Activated naive CD4-positive, alpha-beta T cell treated with anti-CD3 and anti-CD28 coated beads for 36 hours (primary cell): ENCODE results near the gene HSPB8. TPM values are rescaled to one million over a fixed set of nuclear protein-coding genes. Genes with fewer than 3 reads are reported as not detected.
"Not testable (repeated sequence)": the region's sequence is repeated elsewhere in the genome, so short reads cannot be mapped to it uniquely, and the experiment has no call there.

Experiments
- CTCF ChIA-PET: fragments of 350-600 bp; sonication (Branson Sonifier 250); formaldehyde crosslinking; loops from one replicate; lab custom pipeline; 2021; ENCODE audit warnings: antibody characterized with exemption; lab: Charles Lee
- DNase-seq: peaks from one replicate; pipeline ENCODE4 v3.0.0-alpha.2; 2020
- H3K27ac Mint-ChIP-seq: one replicate; pipeline ENCODE4 v1.8.0; 2021; ENCODE audit warnings: mild to moderate bottlenecking, mixed read lengths
- H3K27me3 Mint-ChIP-seq: one replicate; pipeline ENCODE4 v1.8.0; 2021; ENCODE audit warnings: low read depth, mixed read lengths
- H3K36me3 Mint-ChIP-seq: one replicate; pipeline ENCODE4 v1.8.0; 2021; ENCODE audit warnings: low read depth, mixed read lengths
- H3K4me1 Mint-ChIP-seq: one replicate; pipeline ENCODE4 v1.8.0; 2021; ENCODE audit warnings: low read depth, mixed read lengths
- H3K4me3 Mint-ChIP-seq: one replicate; pipeline ENCODE4 v1.8.0; 2021; ENCODE audit warnings: mild to moderate bottlenecking, moderate library complexity, mixed read lengths
- H3K9me3 Mint-ChIP-seq: one replicate; pipeline ENCODE4 v1.8.0; 2021; ENCODE audit warnings: mixed read lengths
- intact Hi-C: fragments of 100-400 bp; cut with micrococcal nuclease; formaldehyde crosslinking; loops from one replicate; pipeline ENCODE4 v1.15.1; 2023
- total RNA-seq, 2 experiments: library from RNA; stranded (reverse); gene quantifications; one replicate each; pipeline ENCODE4 v1.2.3, GENCODE V29; 2021

HSPB8 gene
- total RNA-seq, 2 experiments from 2014 or later: not detected

DNA sequence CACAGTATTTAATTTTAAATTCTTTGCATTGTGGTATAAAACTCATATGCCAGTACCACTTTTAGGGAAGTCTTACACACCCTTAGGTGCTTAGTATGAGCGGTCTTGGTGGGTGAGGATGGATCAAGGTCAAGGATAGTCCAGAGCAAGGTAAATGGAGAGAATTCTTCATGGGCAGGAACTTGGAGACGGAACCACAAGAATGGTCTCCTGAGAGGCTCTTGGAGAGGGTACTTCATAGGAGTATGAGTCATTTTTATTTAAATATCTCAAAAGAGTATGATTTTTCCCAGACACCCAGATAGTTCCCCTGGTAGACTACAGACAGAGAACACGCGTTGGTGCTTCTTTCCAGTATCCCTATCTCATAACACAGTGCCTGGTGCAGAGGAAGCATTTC is 21.9 kb downstream of the HSPB8 start:
- intact Hi-C loops: no loop called here
- CTCF ChIA-PET: no interaction called here
- Mint-ChIP-seq H3K4me3 (no peak overlapping the region), H3K36me3 (no peaks in the 10 kb centered on the region), H3K27me3 (no peaks in the 10 kb centered on the region), H3K27ac (no peak overlapping the region), H3K4me1 (no peaks in the 10 kb centered on the region), H3K9me3 (no peaks in the 10 kb centered on the region)
- DNase-seq: no peak

GRCh38 chr12:119201789-119202543 is 23.2 kb downstream of the HSPB8 start:
- H3K4me1 Mint-ChIP-seq: no peaks in the 10 kb centered on the region
- intact Hi-C loops: no loop called here
- CTCF ChIA-PET: no interaction called here

GRCh38 chr12:119202544-119202943 is 23.8 kb downstream of the HSPB8 start:
- DNase-seq: no peak
- CTCF ChIA-PET: no interaction called here
- Mint-ChIP-seq H3K27ac (no peak overlapping the region), H3K36me3 (no peaks in the 10 kb centered on the region), H3K4me3 (no peak overlapping the region), H3K4me1 (no peaks in the 10 kb centered on the region), H3K27me3 (no peaks in the 10 kb centered on the region), H3K9me3 (no peaks in the 10 kb centered on the region)
- intact Hi-C loops: no loop called here

More at GRCh38 chr12:119201789-119202543, 23.2 kb downstream of the HSPB8 start:
- Mint-ChIP-seq H3K27ac (no peak overlapping the region), H3K9me3 (no peaks in the 10 kb centered on the region), H3K27me3 (no peaks in the 10 kb centered on the region), H3K4me3 (no peak overlapping the region), H3K36me3 (no peaks in the 10 kb centered on the region)
- no peak for DNase-seq

DNA sequence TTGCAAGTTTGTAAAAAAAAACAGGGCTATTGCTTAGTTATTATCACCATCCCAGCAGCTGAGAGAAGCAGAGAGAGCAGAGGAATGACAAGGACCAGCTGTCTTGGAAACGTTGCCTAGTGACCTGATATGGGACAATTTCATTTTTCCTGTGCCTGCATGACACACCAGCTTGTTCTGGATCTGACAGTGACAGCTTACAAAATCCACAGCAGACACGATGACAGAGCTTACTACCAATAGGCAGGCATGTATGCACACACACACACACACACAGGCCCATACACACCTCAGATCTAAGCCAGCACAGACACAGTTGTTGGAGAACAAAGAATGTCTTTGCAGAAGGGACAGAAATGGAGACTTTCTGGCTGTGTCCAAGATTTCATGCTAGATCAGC is 25.4 kb downstream of the HSPB8 start:
- H3K36me3 Mint-ChIP-seq: no peaks in the 10 kb centered on the region
- intact Hi-C loops: no loop called here
- H3K4me3 Mint-ChIP-seq: no peak overlapping the region
- no peaks in the 10 kb centered on the region for H3K27me3 Mint-ChIP-seq
- no peaks in the 10 kb centered on the region for H3K4me1 Mint-ChIP-seq
- no peaks in the 10 kb centered on the region for H3K9me3 Mint-ChIP-seq
- CTCF ChIA-PET: interaction anchor here (1.1 kb wide), 1 partner anchor 9 kb away, joined by 3 read pairs; no protein-coding TSS in a partner anchor
- no peak for DNase-seq
- H3K27ac Mint-ChIP-seq: no peak overlapping the region

GRCh38 chr12:119204671-119205285 is 26.0 kb downstream of the HSPB8 start:
- DNase-seq: no peak
- Mint-ChIP-seq H3K27ac (no peak overlapping the region), H3K36me3 (no peaks in the 10 kb centered on the region), H3K9me3 (no peaks in the 10 kb centered on the region), H3K4me1 (no peaks in the 10 kb centered on the region), H3K4me3 (no peak overlapping the region), H3K27me3 (peaks cover 2% of the 10 kb centered on the region)
- CTCF ChIA-PET: no interaction called here
- intact Hi-C loops: no loop called here

- intact Hi-C loops: no loop called here
Observed at GRCh38 chr12:119206348-119207062, 27.8 kb downstream of the HSPB8 start.

GRCh38 chr12:119207063-119207560 is 28.4 kb downstream of the HSPB8 start:
- Mint-ChIP-seq H3K4me3 (no peak overlapping the region), H3K9me3 (no peaks in the 10 kb centered on the region), H3K27ac (no peak overlapping the region), H3K4me1 (no peaks in the 10 kb centered on the region), H3K27me3 (peaks cover 2% of the 10 kb centered on the region), H3K36me3 (no peaks in the 10 kb centered on the region)
- intact Hi-C loops: no loop called here
- CTCF ChIA-PET: no interaction called here
- no peak for DNase-seq

More at GRCh38 chr12:119206348-119207062, 27.8 kb downstream of the HSPB8 start:
- CTCF ChIA-PET: interaction anchor here (0.5 kb wide), 1 partner anchor 819 kb away, joined by 3 read pairs; no protein-coding TSS in a partner anchor
- no peak overlapping the region for H3K4me3 Mint-ChIP-seq
- no peaks in the 10 kb centered on the region for H3K9me3 Mint-ChIP-seq
- no peaks in the 10 kb centered on the region for H3K36me3 Mint-ChIP-seq
- no peaks in the 10 kb centered on the region for H3K4me1 Mint-ChIP-seq
- peaks cover 2% of the 10 kb centered on the region for H3K27me3 Mint-ChIP-seq
- no peak for DNase-seq
- H3K27ac Mint-ChIP-seq: no peak overlapping the region

DNA sequence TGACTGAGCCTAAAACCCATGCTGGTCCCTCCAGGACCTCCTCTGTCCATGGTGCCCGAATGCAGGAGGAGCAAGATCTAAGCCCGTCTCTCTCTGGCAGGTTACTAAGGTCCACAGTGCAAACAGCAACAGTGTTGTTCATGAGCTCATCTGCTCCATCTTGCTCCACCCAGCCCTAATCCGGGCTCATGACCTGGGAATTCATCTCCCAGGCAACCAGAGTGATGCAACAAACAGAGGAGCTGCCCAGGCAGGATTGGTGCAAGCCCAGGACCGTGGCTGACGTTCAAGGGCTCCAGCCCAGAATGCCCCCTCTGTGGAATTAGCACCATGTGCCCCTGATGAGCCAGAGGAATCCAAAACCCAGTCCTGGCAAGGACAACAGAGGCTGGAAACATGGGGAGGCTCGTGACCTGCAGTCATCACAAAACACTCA is 29.9 kb downstream of the HSPB8 start:
- Mint-ChIP-seq H3K4me1 (no peaks in the 10 kb centered on the region), H3K9me3 (no peaks in the 10 kb centered on the region), H3K36me3 (no peaks in the 10 kb centered on the region), H3K4me3 (no peak overlapping the region), H3K27ac (no peak overlapping the region), H3K27me3 (peaks cover 2% of the 10 kb centered on the region)
- DNase-seq: no peak
- intact Hi-C loops: no loop called here
- CTCF ChIA-PET: no interaction called here

DNA sequence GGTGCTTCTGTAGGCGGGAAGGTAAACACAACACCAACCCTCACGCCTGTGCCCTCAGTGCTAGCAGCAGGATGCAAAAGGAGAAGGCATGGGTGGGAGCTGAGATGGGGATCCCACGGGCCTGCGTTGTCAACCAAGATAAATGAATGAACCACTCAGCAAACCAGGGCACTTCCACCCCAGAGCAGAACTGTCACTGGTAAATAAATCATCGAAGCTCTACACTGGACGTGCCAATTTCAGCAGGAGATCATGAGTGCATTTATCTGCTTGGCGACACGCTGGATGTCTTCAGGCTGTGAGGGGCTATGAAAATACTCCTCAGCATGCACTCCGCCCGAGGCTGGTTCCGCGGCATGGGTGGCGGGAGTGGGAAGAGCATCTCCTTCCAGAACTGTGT is 33.2 kb downstream of the HSPB8 start:
- no peaks in the 10 kb centered on the region for H3K9me3 Mint-ChIP-seq
- H3K27ac Mint-ChIP-seq: no peak overlapping the region
- peaks cover 5% of the 10 kb centered on the region for H3K27me3 Mint-ChIP-seq
- no peak for DNase-seq
- no peak overlapping the region for H3K4me3 Mint-ChIP-seq
- intact Hi-C loops: no loop called here
- no peaks in the 10 kb centered on the region for H3K36me3 Mint-ChIP-seq
- no peaks in the 10 kb centered on the region for H3K4me1 Mint-ChIP-seq
- CTCF ChIA-PET: no interaction called here

DNA sequence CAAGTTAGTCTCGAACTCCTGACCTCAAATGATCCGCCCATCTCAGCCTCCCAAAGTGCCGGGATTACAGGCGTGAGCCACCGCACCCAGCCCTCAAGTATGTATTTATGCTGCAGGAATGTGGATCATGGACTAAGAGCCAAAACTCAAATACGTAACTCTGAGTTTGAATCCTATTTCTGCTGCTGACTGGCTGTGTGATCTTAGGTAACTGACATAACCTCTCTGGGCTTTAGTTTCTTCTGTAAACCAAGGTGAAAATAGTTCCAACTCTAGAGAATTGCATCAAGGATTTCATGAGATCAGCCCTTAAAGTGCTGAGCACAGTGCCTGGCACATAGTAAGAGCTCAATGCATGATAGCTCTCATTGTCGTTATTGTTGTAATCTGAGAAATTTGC is 37.4 kb downstream of the HSPB8 start:
- no peaks in the 10 kb centered on the region for H3K36me3 Mint-ChIP-seq
- H3K27me3 Mint-ChIP-seq: peaks cover 3% of the 10 kb centered on the region
- no peak for DNase-seq
- H3K4me1 Mint-ChIP-seq: no peaks in the 10 kb centered on the region
- H3K27ac Mint-ChIP-seq: no peak overlapping the region
- no peak overlapping the region for H3K4me3 Mint-ChIP-seq
- intact Hi-C loops: no loop called here
- CTCF ChIA-PET: no interaction called here
- H3K9me3 Mint-ChIP-seq: no peaks in the 10 kb centered on the region

GRCh38 chr12:119218875-119219274 is 40.1 kb downstream of the HSPB8 start:
- H3K4me3 Mint-ChIP-seq, H3K9me3 Mint-ChIP-seq, DNase-seq, CTCF ChIA-PET, H3K27ac Mint-ChIP-seq, intact Hi-C loops, H3K36me3 Mint-ChIP-seq, H3K27me3 Mint-ChIP-seq, H3K4me1 Mint-ChIP-seq: not testable (repeated sequence)

DNA sequence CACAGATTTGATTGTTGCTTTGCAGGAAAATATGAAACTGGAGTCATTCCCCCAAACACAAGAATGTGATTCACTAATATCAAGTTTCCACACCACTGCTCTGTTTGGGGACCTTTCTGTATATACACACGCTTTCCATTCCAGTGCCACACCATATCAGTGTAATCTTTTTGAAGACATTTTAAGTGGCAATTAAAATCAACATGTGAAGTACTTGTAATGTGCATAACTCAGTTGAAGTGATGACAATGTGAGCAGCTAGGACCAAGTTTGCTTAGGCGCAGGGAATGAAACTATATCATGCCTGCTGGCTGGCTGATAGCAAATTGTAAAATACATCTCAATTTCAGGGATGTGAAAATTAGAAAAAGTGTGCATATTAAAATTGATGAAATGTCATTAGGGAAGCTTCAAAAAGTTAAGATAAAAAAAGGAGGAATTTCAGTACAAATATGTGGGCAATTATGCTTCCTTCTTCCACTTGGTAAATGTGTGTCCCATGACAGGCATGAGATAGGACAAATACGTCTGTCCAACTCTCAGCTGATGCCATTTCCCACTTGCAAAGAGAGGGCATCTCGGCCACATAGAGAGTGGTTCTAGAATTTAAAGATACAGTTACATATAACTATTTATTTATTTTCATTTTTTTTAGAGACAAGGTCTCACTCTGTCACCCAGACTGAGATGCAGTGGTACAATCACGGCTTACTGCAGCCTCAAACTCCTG is 43.7 kb downstream of the HSPB8 start:
- no peak for DNase-seq

More for the DNA sequence above, 43.7 kb downstream of the HSPB8 start:
- Mint-ChIP-seq H3K4me3 (no peak overlapping the region), H3K36me3 (no peaks in the 10 kb centered on the region), H3K4me1 (no peaks in the 10 kb centered on the region), H3K27ac (no peak overlapping the region), H3K9me3 (peaks cover 3% of the 10 kb centered on the region), H3K27me3 (peaks cover 6% of the 10 kb centered on the region)
- CTCF ChIA-PET: interaction anchor here (0.6 kb wide), 1 partner anchor 692 kb away, joined by 3 read pairs; no protein-coding TSS in a partner anchor
- intact Hi-C loops: no loop called here
